Erythroblast (primary cell): ENCODE results near the gene CSMD2.

Experiments
- GATA1 ChIP-seq: IDR thresholded peaks from 2 replicates; pipeline ENCODE4 v1.6.1; 2011; ENCODE audit warnings: low read depth, mild to moderate bottlenecking, control low read depth, low read length, moderate library complexity
- POLR2A ChIP-seq: IDR thresholded peaks from 2 replicates; pipeline ENCODE4 v1.6.1; 2011; ENCODE audit warnings: mild to moderate bottlenecking, low read length

GRCh38 chr1:34070201-34070836, 94.7 kb downstream of the CSMD2 start:
- TF ChIP-seq POLR2A = no peak
- no peak for TF ChIP-seq GATA1
